Activated naive CD4-positive, alpha-beta T cell treated with anti-CD3 and anti-CD28 coated beads, Interleukin-2, amount 10 ng/mL, durations not matched to agents 7 days and 5 days (primary cell): ENCODE results near the gene C3orf49.

Source experiments
- CTCF ChIA-PET: fragments of 350-600 bp; sonication (Branson Sonifier 250); formaldehyde crosslinking; loops from one replicate; lab custom pipeline; 2021; ENCODE audit warnings: antibody characterized with exemption; lab: Charles Lee
- DNase-seq: peaks from one replicate; pipeline ENCODE4 v3.0.0-alpha.2; 2020
- H3K27ac Mint-ChIP-seq: one replicate; pipeline ENCODE4 v1.8.0; 2021; ENCODE audit warnings: mild to moderate bottlenecking, moderate library complexity, mixed read lengths
- H3K27me3 Mint-ChIP-seq: one replicate; pipeline ENCODE4 v1.8.0; 2021; ENCODE audit warnings: mild to moderate bottlenecking, mixed read lengths
- H3K36me3 Mint-ChIP-seq: one replicate; pipeline ENCODE4 v1.8.0; 2021; ENCODE audit warnings: mixed read lengths
- H3K4me1 Mint-ChIP-seq: one replicate; pipeline ENCODE4 v1.8.0; 2021; ENCODE audit warnings: mixed read lengths
- H3K4me3 Mint-ChIP-seq: one replicate; pipeline ENCODE4 v1.8.0; 2021; ENCODE audit warnings: mild to moderate bottlenecking, moderate library complexity, mixed read lengths
- H3K9me3 Mint-ChIP-seq: one replicate; pipeline ENCODE4 v1.8.0; 2021; ENCODE audit warnings: mixed read lengths

The C3orf49 gene

DNA sequence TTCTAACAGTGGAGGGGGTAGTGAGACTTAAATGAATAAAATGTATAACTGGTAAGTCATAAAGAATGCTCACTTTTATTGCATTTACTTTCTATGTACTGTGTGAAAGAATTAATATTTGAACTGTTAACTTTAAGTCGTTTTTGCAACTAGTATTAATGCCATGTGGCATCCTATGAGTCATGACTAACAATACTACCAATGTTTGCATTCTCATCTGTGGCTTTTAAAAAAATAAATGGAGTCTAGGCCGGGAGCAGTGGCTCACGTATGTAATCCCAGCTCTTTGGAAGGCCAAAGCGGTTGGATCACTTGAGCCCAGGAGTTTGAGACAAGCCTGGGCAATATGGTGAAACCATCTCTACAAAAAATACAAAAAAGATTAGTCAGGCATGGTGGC, 5.2 kb downstream of the C3orf49 start:
- Mint-ChIP-seq H3K4me3 (no peak overlapping the region), H3K27me3 (no peaks in the 10 kb centered on the region), H3K4me1 (no peaks in the 10 kb centered on the region), H3K9me3 (no peaks in the 10 kb centered on the region), H3K36me3 (peaks cover 6% of the 10 kb centered on the region), H3K27ac (no peak overlapping the region)
- no peak for DNase-seq
- CTCF ChIA-PET = no interaction called here

- no peak for DNase-seq
- CTCF ChIA-PET = interaction anchor here (2.3 kb wide), 1 partner anchor 12 kb away, joined by 6 read pairs; the partner anchor contains the start of gene C3orf49
- Mint-ChIP-seq H3K27ac (no peak overlapping the region), H3K4me1 (no peaks in the 10 kb centered on the region), H3K9me3 (no peaks in the 10 kb centered on the region), H3K4me3 (no peak overlapping the region), H3K36me3 (peaks cover 27% of the 10 kb centered on the region), H3K27me3 (no peaks in the 10 kb centered on the region)
Observed at GRCh38 chr3:63830526-63830925, 11.4 kb downstream of the C3orf49 start.

DNA sequence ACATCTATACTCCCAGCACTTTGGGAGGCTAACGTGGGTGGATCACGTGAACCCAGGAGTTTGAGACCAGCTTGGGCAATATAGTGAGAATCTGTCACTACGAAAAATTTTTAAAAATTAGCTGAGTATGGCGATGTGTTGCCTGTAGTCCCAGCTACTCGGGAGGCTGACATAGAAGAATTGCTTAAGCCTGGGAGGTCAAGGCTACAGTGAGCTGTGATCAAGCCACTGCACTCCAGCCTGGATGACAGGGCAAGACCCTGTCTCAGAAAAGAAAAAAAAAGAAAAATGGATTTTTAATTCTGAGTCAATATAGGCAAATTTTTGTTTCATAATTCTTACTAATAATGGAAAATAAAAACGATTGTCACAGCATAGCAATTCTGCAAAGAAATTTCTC, 13.3 kb downstream of the C3orf49 start:
- Mint-ChIP-seq H3K36me3 (peaks cover 29% of the 10 kb centered on the region), H3K4me3 (no peak overlapping the region), H3K27me3 (no peaks in the 10 kb centered on the region), H3K9me3 (no peaks in the 10 kb centered on the region), H3K27ac (no peak overlapping the region), H3K4me1 (no peaks in the 10 kb centered on the region)
- DNase-seq = no peak
- CTCF ChIA-PET = interaction anchor here (0.9 kb wide), 1 partner anchor 19 kb away, joined by 3 read pairs; no protein-coding TSS in a partner anchor

- no peaks in the 10 kb centered on the region for H3K27me3 Mint-ChIP-seq
- H3K4me3 Mint-ChIP-seq = no peak overlapping the region
- no peak overlapping the region for H3K27ac Mint-ChIP-seq
- peaks cover 16% of the 10 kb centered on the region for H3K36me3 Mint-ChIP-seq
- CTCF ChIA-PET = no interaction called here
- H3K4me1 Mint-ChIP-seq = no peaks in the 10 kb centered on the region
- H3K9me3 Mint-ChIP-seq = no peaks in the 10 kb centered on the region
- no peak for DNase-seq
Observed at GRCh38 chr3:63841704-63842103, 22.6 kb downstream of the C3orf49 start.

DNA sequence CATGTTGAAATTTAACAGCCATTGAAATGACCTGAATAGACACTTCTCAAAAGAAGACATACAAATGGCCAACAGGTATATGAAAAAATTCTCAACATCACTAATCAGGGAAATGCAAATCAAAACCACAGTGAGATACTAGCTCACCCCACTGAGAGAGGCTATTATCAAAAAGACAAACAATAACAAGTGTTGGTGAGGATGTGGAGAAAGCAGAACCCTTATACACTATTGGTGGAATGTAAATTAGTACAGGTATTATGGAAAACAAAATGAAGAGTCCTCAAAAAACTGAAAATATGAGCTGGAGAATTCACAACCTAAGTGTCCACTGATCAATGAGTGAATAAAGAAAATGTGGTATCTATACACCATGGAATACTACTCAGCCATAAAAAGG, 23.0 kb downstream of the C3orf49 start:
- H3K27ac Mint-ChIP-seq = no peak overlapping the region
- CTCF ChIA-PET = interaction anchor here (0.6 kb wide), 1 partner anchor 58 kb away, joined by 3 read pairs; no protein-coding TSS in a partner anchor
- no peak for DNase-seq
- peaks cover 16% of the 10 kb centered on the region for H3K36me3 Mint-ChIP-seq
- H3K4me1 Mint-ChIP-seq = no peaks in the 10 kb centered on the region
- H3K9me3 Mint-ChIP-seq = no peaks in the 10 kb centered on the region
- H3K4me3 Mint-ChIP-seq = no peak overlapping the region
- H3K27me3 Mint-ChIP-seq = no peaks in the 10 kb centered on the region

- H3K4me3 Mint-ChIP-seq = no peak overlapping the region
- H3K9me3 Mint-ChIP-seq = no peaks in the 10 kb centered on the region
- peaks cover 17% of the 10 kb centered on the region for H3K36me3 Mint-ChIP-seq
- DNase-seq = no peak
- H3K27me3 Mint-ChIP-seq = no peaks in the 10 kb centered on the region
- CTCF ChIA-PET = no interaction called here
- H3K4me1 Mint-ChIP-seq = no peaks in the 10 kb centered on the region
- no peak overlapping the region for H3K27ac Mint-ChIP-seq
Observed at GRCh38 chr3:63845215-63845614, 26.1 kb downstream of the C3orf49 start.

GRCh38 chr3:63847718-63848450, 28.8 kb downstream of the C3orf49 start:
- Mint-ChIP-seq H3K36me3 (peaks cover 19% of the 10 kb centered on the region), H3K4me1 (no peaks in the 10 kb centered on the region), H3K9me3 (no peaks in the 10 kb centered on the region), H3K4me3 (no peak overlapping the region), H3K27ac (no peak overlapping the region), H3K27me3 (no peaks in the 10 kb centered on the region)
- CTCF ChIA-PET = no interaction called here
- DNase-seq = no peak

GRCh38 chr3:63849175-63849574, 30.1 kb downstream of the C3orf49 start:
- no peaks in the 10 kb centered on the region for H3K9me3 Mint-ChIP-seq
- H3K4me3 Mint-ChIP-seq = no peak overlapping the region
- CTCF ChIA-PET = no interaction called here
- no peaks in the 10 kb centered on the region for H3K27me3 Mint-ChIP-seq
- no peak for DNase-seq
- peaks cover 13% of the 10 kb centered on the region for H3K36me3 Mint-ChIP-seq
- H3K4me1 Mint-ChIP-seq = no peaks in the 10 kb centered on the region
- no peak overlapping the region for H3K27ac Mint-ChIP-seq

DNA sequence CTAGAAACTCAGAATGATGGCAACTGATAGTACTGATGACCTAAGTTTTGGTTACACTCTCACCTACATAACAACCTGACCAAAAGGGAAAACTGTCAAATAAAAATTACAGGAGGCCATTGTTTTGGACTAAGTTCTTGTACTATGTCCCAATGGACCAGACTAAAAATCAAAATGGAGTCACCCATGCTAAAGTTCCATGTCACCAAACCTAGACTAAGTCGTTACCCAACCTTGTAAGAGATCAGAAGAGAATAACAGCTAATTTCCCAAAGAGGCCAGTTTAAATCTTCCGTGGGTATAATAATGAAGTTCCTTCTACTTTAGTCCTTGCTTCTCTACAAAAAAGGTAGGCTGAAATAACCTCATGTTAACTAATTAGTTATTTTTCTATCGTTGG, 32.2 kb downstream of the C3orf49 start:
- Mint-ChIP-seq H3K27me3 (no peaks in the 10 kb centered on the region), H3K9me3 (no peaks in the 10 kb centered on the region), H3K36me3 (peaks cover 13% of the 10 kb centered on the region), H3K27ac (no peak overlapping the region), H3K4me1 (peaks cover 13% of the 10 kb centered on the region), H3K4me3 (no peak overlapping the region)
- CTCF ChIA-PET = interaction anchor here (1.7 kb wide), 1 partner anchor 34 kb away, joined by 6 read pairs; no protein-coding TSS in a partner anchor
- no peak for DNase-seq

DNA sequence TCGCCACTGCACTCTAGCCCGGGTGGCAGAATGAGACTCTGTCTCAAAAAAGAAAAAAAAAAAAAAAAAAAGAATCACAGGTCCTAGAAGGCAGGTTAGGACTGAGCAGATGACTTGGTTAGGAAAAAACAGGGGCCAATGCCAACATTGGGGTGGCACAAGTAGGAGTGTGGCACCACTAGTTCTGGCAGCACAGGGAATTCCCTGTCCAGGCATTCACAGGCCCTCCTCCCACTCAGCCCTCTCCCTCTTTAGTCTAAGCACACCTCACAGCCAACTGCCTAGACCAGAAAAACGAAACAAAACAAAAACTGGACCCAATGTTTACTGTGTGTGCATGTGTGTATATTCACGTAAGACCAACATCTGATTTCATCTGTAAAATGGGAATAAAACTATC, 34.0 kb downstream of the C3orf49 start:
- no peak overlapping the region for H3K27ac Mint-ChIP-seq
- H3K36me3 Mint-ChIP-seq = peaks cover 12% of the 10 kb centered on the region
- no peak for DNase-seq
- no peak overlapping the region for H3K4me3 Mint-ChIP-seq
- CTCF ChIA-PET = no interaction called here
- H3K27me3 Mint-ChIP-seq = no peaks in the 10 kb centered on the region
- no peaks in the 10 kb centered on the region for H3K9me3 Mint-ChIP-seq
- H3K4me1 Mint-ChIP-seq = peaks cover 20% of the 10 kb centered on the region

DNA sequence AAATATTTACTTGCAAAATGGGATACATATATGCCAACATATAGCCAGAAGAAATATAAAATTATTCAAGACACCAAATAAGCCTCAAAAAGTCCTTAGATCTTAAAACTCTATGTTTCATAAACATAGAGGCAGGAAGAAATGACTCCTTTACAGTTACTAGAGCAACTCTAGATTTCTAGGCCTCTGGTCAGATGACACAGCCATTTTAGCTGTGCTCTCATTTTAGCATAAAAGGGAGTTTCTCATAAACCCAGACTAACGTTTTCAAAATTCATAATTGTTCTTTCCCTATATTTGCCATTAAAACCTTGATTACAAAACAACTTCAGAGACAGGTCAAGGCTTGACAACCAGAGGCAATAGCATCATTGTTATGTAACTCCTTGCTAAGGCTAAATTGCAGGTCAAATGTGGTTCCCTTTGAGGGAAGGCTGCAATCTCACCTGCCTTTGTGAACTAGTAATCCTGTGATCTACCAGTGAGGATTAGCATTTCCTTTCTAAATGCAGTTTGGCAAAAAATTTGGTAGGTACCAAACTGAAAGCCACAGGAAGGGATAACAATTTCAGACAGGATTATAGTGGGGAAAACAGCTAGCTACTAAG, 36.3 kb downstream of the C3orf49 start:
- H3K4me1 Mint-ChIP-seq = peaks cover 26% of the 10 kb centered on the region
- H3K4me3 Mint-ChIP-seq = no peak overlapping the region
- CTCF ChIA-PET = no interaction called here
- no peaks in the 10 kb centered on the region for H3K27me3 Mint-ChIP-seq
- H3K36me3 Mint-ChIP-seq = peaks cover 12% of the 10 kb centered on the region
- H3K27ac Mint-ChIP-seq = peak overlapping the region; percentile 69
- DNase-seq = no peak
- H3K9me3 Mint-ChIP-seq = no peaks in the 10 kb centered on the region

DNA sequence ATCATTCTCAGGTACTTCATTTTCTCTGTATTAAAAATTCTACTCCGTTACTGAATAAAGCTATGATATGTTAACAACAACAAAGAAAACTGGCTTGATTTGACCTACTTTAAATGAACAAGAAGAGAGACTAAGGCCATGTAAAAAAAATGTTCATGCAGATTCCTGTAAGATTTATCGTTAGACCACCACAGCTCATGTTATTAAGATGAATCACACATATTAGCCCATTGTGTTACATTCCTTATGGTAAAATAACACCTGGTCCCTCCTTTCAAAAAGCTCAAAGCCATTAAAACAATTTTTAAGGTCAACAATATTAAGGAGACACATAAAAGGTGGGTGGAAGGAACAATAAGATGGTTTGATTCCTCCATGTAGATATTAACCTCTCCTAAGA, 38.2 kb downstream of the C3orf49 start:
- H3K36me3 Mint-ChIP-seq = peaks cover 6% of the 10 kb centered on the region
- no peaks in the 10 kb centered on the region for H3K9me3 Mint-ChIP-seq
- H3K4me3 Mint-ChIP-seq = no peak overlapping the region
- H3K27ac Mint-ChIP-seq = no peak overlapping the region
- H3K4me1 Mint-ChIP-seq = peaks cover 43% of the 10 kb centered on the region
- no peaks in the 10 kb centered on the region for H3K27me3 Mint-ChIP-seq
- CTCF ChIA-PET = no interaction called here
- DNase-seq = no peak

DNA sequence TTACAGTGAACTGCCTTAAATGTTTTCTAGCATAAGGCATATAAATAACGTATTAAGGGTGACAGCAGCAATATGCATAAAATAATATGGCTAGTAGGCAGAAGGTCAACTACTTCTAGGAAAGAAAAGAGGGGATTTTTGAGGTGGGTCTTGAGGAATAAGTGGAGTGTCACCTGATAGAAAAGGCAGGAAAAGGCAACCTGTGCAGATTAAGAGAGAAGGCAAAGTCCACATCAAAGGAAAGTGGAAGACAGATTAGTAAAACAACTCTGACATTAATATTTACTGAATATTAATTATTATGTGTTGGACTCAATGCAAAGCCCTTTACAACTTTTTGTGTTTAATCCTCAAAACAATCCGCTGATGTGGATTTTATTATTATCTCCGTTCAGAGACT, 41.7 kb downstream of the C3orf49 start:
- no peaks in the 10 kb centered on the region for H3K9me3 Mint-ChIP-seq
- no peaks in the 10 kb centered on the region for H3K27me3 Mint-ChIP-seq
- peak overlapping the region; percentile 11 for H3K27ac Mint-ChIP-seq
- peaks cover 13% of the 10 kb centered on the region for H3K36me3 Mint-ChIP-seq
- CTCF ChIA-PET = no interaction called here
- H3K4me3 Mint-ChIP-seq = no peak overlapping the region
- DNase-seq = no peak
- peaks cover 52% of the 10 kb centered on the region for H3K4me1 Mint-ChIP-seq

DNA sequence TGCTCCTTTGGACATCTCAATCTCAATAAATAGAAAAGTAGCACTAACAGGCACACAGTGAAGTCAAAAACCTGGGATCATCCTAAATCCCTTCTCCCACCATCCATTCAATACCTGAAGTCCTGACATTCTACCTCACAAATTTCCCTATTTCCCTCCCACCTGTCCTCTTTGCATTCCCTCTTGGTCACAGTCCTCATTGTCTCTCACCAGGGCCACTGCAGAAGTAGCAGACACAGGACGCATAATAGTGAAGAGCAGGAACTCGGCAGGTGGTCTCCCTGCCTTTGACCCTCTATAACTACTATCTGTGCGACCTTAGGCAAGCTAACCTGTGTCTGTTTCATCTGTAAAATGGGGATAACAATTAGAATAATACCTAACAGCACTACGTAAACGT, 42.2 kb downstream of the C3orf49 start:
- Mint-ChIP-seq H3K36me3 (peaks cover 15% of the 10 kb centered on the region), H3K27me3 (no peaks in the 10 kb centered on the region), H3K4me1 (peaks cover 50% of the 10 kb centered on the region), H3K9me3 (no peaks in the 10 kb centered on the region), H3K27ac (peak overlapping the region; percentile 11), H3K4me3 (no peak overlapping the region)
- CTCF ChIA-PET = interaction anchor here (1.0 kb wide), 1 partner anchor 169 kb away, joined by 3 read pairs; no protein-coding TSS in a partner anchor
- no peak for DNase-seq

GRCh38 chr3:63862804-63863149, 43.7 kb downstream of the C3orf49 start:
- CTCF ChIA-PET = no interaction called here

More at GRCh38 chr3:63862804-63863149, 43.7 kb downstream of the C3orf49 start:
- peaks cover 22% of the 10 kb centered on the region for H3K36me3 Mint-ChIP-seq
- H3K4me3 Mint-ChIP-seq = peak overlapping the region; percentile 70
- H3K4me1 Mint-ChIP-seq = peaks cover 51% of the 10 kb centered on the region
- no peak for DNase-seq
- no peaks in the 10 kb centered on the region for H3K27me3 Mint-ChIP-seq
- no peaks in the 10 kb centered on the region for H3K9me3 Mint-ChIP-seq
- H3K27ac Mint-ChIP-seq = peak overlapping the region; percentile 93
